NT2/D1 (cell line): ENCODE data around the gene DPP6.
"Not testable (repeated sequence)": the region's sequence is repeated elsewhere in the genome, so short reads cannot be mapped to it uniquely, and the experiment has no call there.

Experiments
- YY1 ChIP-seq: IDR thresholded peaks from 2 replicates; pipeline ENCODE4 v1.6.1; 2011; ENCODE audit not compliant: insufficient read length, insufficient read depth
- ZNF274 ChIP-seq: IDR thresholded peaks from 2 replicates; pipeline ENCODE4 v1.6.1; 2011; ENCODE audit warnings: mild to moderate bottlenecking, low read depth, low read length

DNA sequence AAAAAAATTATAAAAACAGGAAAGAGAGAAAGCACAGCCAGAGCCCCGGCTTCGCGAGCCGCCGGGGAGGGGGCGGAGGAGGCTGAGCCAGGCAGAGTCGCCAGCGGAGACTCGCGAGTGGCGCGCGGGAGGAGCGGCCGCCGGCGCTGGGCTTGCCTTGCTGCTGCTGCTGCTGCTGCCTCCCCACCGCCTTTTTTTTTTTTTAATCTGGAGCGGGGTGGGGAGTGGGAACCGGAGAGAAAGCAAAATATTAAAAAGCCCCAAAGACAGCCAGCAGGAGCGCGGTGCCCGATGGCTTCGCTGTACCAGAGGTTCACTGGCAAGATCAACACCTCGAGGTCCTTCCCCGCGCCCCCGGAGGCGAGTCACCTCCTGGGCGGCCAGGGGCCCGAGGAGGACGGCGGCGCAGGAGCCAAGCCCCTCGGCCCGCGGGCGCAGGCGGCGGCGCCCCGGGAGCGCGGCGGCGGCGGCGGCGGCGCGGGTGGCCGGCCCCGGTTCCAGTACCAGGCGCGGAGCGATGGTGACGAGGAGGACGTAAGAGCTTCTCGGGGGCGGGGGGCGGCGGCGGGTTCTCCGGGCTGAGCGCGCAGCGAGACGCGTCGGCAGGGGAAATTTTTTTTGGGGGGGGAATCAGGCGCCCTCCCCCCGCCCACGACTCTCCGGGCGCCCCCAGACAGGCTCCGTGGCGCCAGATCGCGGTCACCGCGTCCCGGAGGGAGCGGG lies 493 bp downstream of the DPP6 start:
- TF ChIP-seq ZNF274, YY1: not testable (repeated sequence)
